IMR-90 (cell line): ENCODE measurements around the gene KRIT1. TPM values are rescaled to one million over a fixed set of nuclear protein-coding genes. Genes with fewer than 3 reads are reported as not detected.

Source experiments
- ATAC-seq: fragments of 200-7000 bp; cut with Tn5 transposase; 2 replicates; pipeline ENCODE4 v1.9.1; 2020; ENCODE audit warnings: low read depth, mild to moderate bottlenecking, moderate library complexity
- BruUV-seq: library from RNA; stranded (reverse); fragments of 400-500 nt; replicated peaks from 2 replicates; lab custom pipeline; 2021; lab: Mats Ljungman, UMichigan
- CTCF ChIA-PET: fragments of 300-600 bp; formaldehyde crosslinking; extraction: SDS; loops from one replicate; lab custom pipeline; 2021; ENCODE audit warnings: antibody characterized with exemption; lab: Yijun Ruan, JAX
- POLR2A ChIA-PET: fragments of 300-600 bp; sonication (Branson Sonifier 250); formaldehyde crosslinking; loops from one replicate; lab custom pipeline; 2022; ENCODE audit warnings: antibody characterized with exemption; ENCODE audit not compliant: unreplicated experiment; lab: Charles Lee
- DNase-seq: peaks from one replicate; pipeline ENCODE4 v3.0.0; 2013
- H2AFZ ChIP-seq: replicated peaks from 2 replicates; pipeline ENCODE3; 2013; ENCODE audit warnings: low read length, mild to moderate bottlenecking; ENCODE audit not compliant: poor library complexity
- H2AK5ac ChIP-seq: 2 replicates; pipeline ENCODE4 v1.6.1; 2013; ENCODE audit warnings: low read depth, low read length, inconsistent platforms
- H2AK9ac ChIP-seq: replicated peaks from 2 replicates; pipeline ENCODE3; 2013; ENCODE audit warnings: mild to moderate bottlenecking, low read depth, low read length, moderate library complexity; ENCODE audit not compliant: poor library complexity
- H2BK120ac ChIP-seq: 2 replicates; pipeline ENCODE4 v1.6.1; 2013; ENCODE audit warnings: low read depth, low read length, inconsistent platforms
- H2BK15ac ChIP-seq: 3 replicates; pipeline ENCODE4 v1.6.1; 2013; ENCODE audit warnings: low read depth, low read length, inconsistent platforms
- H2BK20ac ChIP-seq: 2 replicates; pipeline ENCODE4 v1.6.1; 2013; ENCODE audit warnings: low read depth, mild to moderate bottlenecking, inconsistent platforms, low read length, moderate library complexity
- H2BK5ac ChIP-seq: 2 replicates; pipeline ENCODE4 v1.6.1; 2013; ENCODE audit warnings: mild to moderate bottlenecking, low read depth, low read length, inconsistent platforms; ENCODE audit not compliant: poor library complexity, severe bottlenecking
- H3K14ac ChIP-seq: replicated peaks from 2 replicates; pipeline ENCODE4 v1.6.1; 2013; ENCODE audit warnings: low read depth, low read length, inconsistent platforms
- H3K18ac ChIP-seq: 2 replicates; pipeline ENCODE4 v1.6.1; 2013; ENCODE audit warnings: low read depth, low read length, control low read depth
- H3K23ac ChIP-seq: 2 replicates; pipeline ENCODE4 v1.6.1; 2013; ENCODE audit warnings: low read depth, low read length, inconsistent platforms
- H3K27ac ChIP-seq: 2 replicates; pipeline ENCODE4 v1.5.1; 2013; ENCODE audit warnings: mild to moderate bottlenecking, control low read depth, low read length; ENCODE audit not compliant: insufficient read depth
- H3K27me3 ChIP-seq: 2 replicates; pipeline ENCODE4 v1.6.1; 2013; ENCODE audit warnings: low read length; ENCODE audit not compliant: control insufficient read depth, insufficient read depth
- H3K36me3 ChIP-seq: 2 replicates; pipeline ENCODE4 v1.6.1; 2013; ENCODE audit warnings: low read length, mixed read lengths; ENCODE audit not compliant: control insufficient read depth, insufficient read depth
- H3K4ac ChIP-seq: 2 replicates; pipeline ENCODE4 v1.6.1; 2013; ENCODE audit warnings: low read depth, low read length, inconsistent platforms
- H3K4me1 ChIP-seq: 2 replicates; pipeline ENCODE4 v1.6.1; 2013; ENCODE audit warnings: low read length, mixed read lengths; ENCODE audit not compliant: control insufficient read depth, insufficient read depth
- H3K4me2 ChIP-seq: 2 replicates; pipeline ENCODE4 v1.6.1; 2013; ENCODE audit warnings: low read depth, mild to moderate bottlenecking, control low read depth, low read length, moderate library complexity
- H3K4me3 ChIP-seq: 2 replicates; pipeline ENCODE4 v1.5.1; 2013; ENCODE audit warnings: low read depth, mild to moderate bottlenecking, control low read depth, low read length, moderate library complexity; ENCODE audit not compliant: insufficient read depth
- H3K56ac ChIP-seq: 2 replicates; pipeline ENCODE4 v1.6.1; 2013; ENCODE audit warnings: low read length, inconsistent platforms; ENCODE audit not compliant: insufficient read depth; ENCODE audit errors: extremely low read depth
- H3K79me1 ChIP-seq, 2 experiments: 2 replicates each; pipeline ENCODE4 v1.6.1; 2013; ENCODE audit warnings: low read length in 2 of 2, inconsistent platforms in 1 of 2, low read depth in 1 of 2
- H3K9ac ChIP-seq: 2 replicates; pipeline ENCODE4 v1.6.1; 2013; ENCODE audit warnings: low read depth, low read length, control low read depth
- H3K9me1 ChIP-seq: 2 replicates; pipeline ENCODE4 v1.6.1; 2013; ENCODE audit warnings: low read length, inconsistent platforms; ENCODE audit not compliant: insufficient read depth
- H3K9me3 ChIP-seq: 2 replicates; pipeline ENCODE4 v1.6.1; 2013; ENCODE audit warnings: low read length; ENCODE audit not compliant: control insufficient read depth, insufficient read depth
- H4K20me1 ChIP-seq: 2 replicates; pipeline ENCODE4 v1.6.1; 2013; ENCODE audit warnings: low read length, inconsistent platforms; ENCODE audit not compliant: insufficient read depth
- H4K5ac ChIP-seq: 2 replicates; pipeline ENCODE4 v1.6.1; 2013; ENCODE audit warnings: mild to moderate bottlenecking, low read depth, low read length, control low read depth
- H4K8ac ChIP-seq, 2 experiments: 2 replicates each; pipeline ENCODE4 v1.6.1; 2013; ENCODE audit warnings: low read depth in 2 of 2, low read length in 2 of 2, control low read depth in 1 of 2, inconsistent platforms in 1 of 2
- H4K91ac ChIP-seq: 2 replicates; pipeline ENCODE4 v1.6.1; 2013; ENCODE audit warnings: low read depth, low read length, inconsistent platforms; ENCODE audit not compliant: insufficient read depth
- MXI1 ChIP-seq: IDR thresholded peaks from 2 replicates; pipeline ENCODE4 v1.6.1; 2012; ENCODE audit warnings: low read depth, mild to moderate bottlenecking, low read length, moderate library complexity, borderline replicate concordance
- RCOR1 ChIP-seq: IDR thresholded peaks from 2 replicates; pipeline ENCODE4 v1.6.1; 2012; ENCODE audit warnings: mild to moderate bottlenecking, low read length, improper control_type of control experiment; ENCODE audit not compliant: insufficient replicate concordance
- WGBS, 2 experiments: methylation state at CpG; one replicate each; pipeline versions ENCODE4 v1.1.5 to v1.1.7; 2013; ENCODE audit warnings: missing lambda C conversion rate in 2 of 2; ENCODE audit not compliant: insufficient read length in 1 of 2; ENCODE audit errors: extremely low coverage in 2 of 2; 5-methylcytosine and 5-hydroxymethylcytosine counted together
- dilution Hi-C: fragments of 300-500 bp; cut with HindIII; formaldehyde crosslinking; loops from one replicate; pipeline ENCODE4 v1.14.3; 2018; ENCODE audit warnings: low sequenced_read_pairs; ENCODE audit not compliant: unreplicated experiment
- in situ Hi-C: fragments of 300-500 bp; cut with MboI; formaldehyde crosslinking; loops from 3 replicates; pipeline ENCODE4 v1.14.3; 2019; ENCODE audit warnings: low sequenced_read_pairs, inconsistent platforms, mixed read lengths
- intact Hi-C: fragments of 100-400 bp; cut with micrococcal nuclease; formaldehyde crosslinking; loops from 2 replicates; pipeline ENCODE4 v1.10.0; 2022
- polyA plus RNA-seq, 3 experiments: library from polyadenylated mRNA; depleted of rRNA; stranded (reverse); fragments of >200 nt; gene quantifications; 2 replicates each; pipeline ENCODE4 v1.2.3, GENCODE V29; 2012; ENCODE audit warnings: low replicate concordance in 1 of 3
- total RNA-seq: library from RNA; depleted of rRNA; stranded (reverse); fragments of >200 nt; gene quantifications from 2 replicates; pipeline ENCODE4 v1.2.3, GENCODE V29; 2012

KRIT1 gene
- total and polyA plus RNA-seq, 2 of the 4 experiments (the other 2 are of a cell fraction): 22.9 to 38.2 TPM

DNA sequence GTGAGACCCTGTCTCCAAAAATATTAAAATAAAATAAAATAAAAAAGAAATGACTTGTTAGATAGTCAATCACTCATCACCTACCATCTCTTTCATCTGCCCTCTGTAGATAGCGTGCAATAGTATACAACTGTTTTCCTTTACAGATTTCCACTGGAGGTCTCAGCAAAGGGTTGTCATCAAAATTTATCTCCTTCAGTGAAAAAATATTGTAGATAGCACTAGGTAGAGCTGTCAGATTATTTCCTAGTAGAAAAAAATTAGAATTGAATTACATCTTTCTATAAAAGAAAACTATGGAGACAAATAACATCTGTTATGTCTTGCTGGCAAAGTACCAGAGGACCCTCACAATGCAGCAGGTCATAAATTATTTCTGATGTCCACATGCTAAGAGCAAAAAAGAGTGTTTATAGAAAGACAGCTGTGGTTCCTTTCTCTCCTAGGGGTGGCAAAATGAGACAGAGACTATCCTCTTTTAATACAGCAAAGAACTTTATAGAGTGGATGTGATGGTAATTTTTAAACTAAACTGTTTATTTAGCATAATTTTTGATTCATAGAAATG is 95.2 kb downstream of the KRIT1 start:
- no peak overlapping the region for H3K4ac ChIP-seq

More for the DNA sequence above, 95.2 kb downstream of the KRIT1 start:
- BruUV-seq: no TSS peak
- Histone ChIP-seq H3K27me3 (no peaks in the 10 kb centered on the region), H3K4me2 (no peak overlapping the region; the same call in 1 of the 2 replicates), H3K9me1 (no peaks in the 10 kb centered on the region), H3K4me3 (no peak overlapping the region), H2BK20ac (no peak overlapping the region), H3K9ac (no peak overlapping the region), H3K79me1 (no peaks in the 10 kb centered on the region), H3K9me3 (no peaks in the 10 kb centered on the region), H3K23ac (no peak overlapping the region), H3K14ac (no peak overlapping the region), H2BK5ac (no peak overlapping the region), H3K18ac (no peak overlapping the region; the same call in 1 of the 2 replicates), H3K36me3 (no peaks in the 10 kb centered on the region), H3K27ac (no peak overlapping the region), H4K91ac (no peak overlapping the region), H4K8ac (no peak overlapping the region), H4K20me1 (no peaks in the 10 kb centered on the region), H2AK9ac (no peak overlapping the region), H3K4me1 (no peaks in the 10 kb centered on the region; the same call in 1 of the 2 replicates), H2AK5ac (no peak overlapping the region), H2BK15ac (no peak overlapping the region), H2BK120ac (no peak overlapping the region), H2AFZ (no peak overlapping the region), H3K56ac (no peak overlapping the region), H4K5ac (no peak overlapping the region)
- TF ChIP-seq MXI1 (no peak), RCOR1 (no peak)
- CTCF ChIA-PET: no interaction called here
- dilution Hi-C loops: no loop called here
- no peak; the same call in 1 of the 2 replicates for ATAC-seq
- intact Hi-C loops: no loop called here
- in situ Hi-C loops: no loop called here
- POLR2A ChIA-PET: no interaction called here
- DNase-seq: no peak
- WGBS, 2 experiments: no CpG with 5 or more reads among the region's 1 CpG
